IMR-90 (cell line): Measurements from ENCODE around the gene AGBL1. TPM values are rescaled to one million over a fixed set of nuclear protein-coding genes. Genes with fewer than 3 reads are reported as not detected.

Source experiments
- ATAC-seq: fragments of 200-7000 bp; cut with Tn5 transposase; 2 replicates; pipeline ENCODE4 v1.9.1; 2020; ENCODE audit warnings: low read depth, mild to moderate bottlenecking, moderate library complexity
- BruUV-seq: library from RNA; stranded (reverse); fragments of 400-500 nt; replicated peaks from 2 replicates; lab custom pipeline; 2021; lab: Mats Ljungman, UMichigan
- CTCF ChIA-PET: fragments of 300-600 bp; formaldehyde crosslinking; extraction: SDS; loops from one replicate; lab custom pipeline; 2021; ENCODE audit warnings: antibody characterized with exemption; lab: Yijun Ruan, JAX
- POLR2A ChIA-PET: fragments of 300-600 bp; sonication (Branson Sonifier 250); formaldehyde crosslinking; loops from one replicate; lab custom pipeline; 2022; ENCODE audit warnings: antibody characterized with exemption; ENCODE audit not compliant: unreplicated experiment; lab: Charles Lee
- DNase-seq: peaks from one replicate; pipeline ENCODE4 v3.0.0; 2013
- H2AFZ ChIP-seq: replicated peaks from 2 replicates; pipeline ENCODE3; 2013; ENCODE audit warnings: low read length, mild to moderate bottlenecking; ENCODE audit not compliant: poor library complexity
- H2AK5ac ChIP-seq: 2 replicates; pipeline ENCODE4 v1.6.1; 2013; ENCODE audit warnings: low read depth, low read length, inconsistent platforms
- H2AK9ac ChIP-seq: replicated peaks from 2 replicates; pipeline ENCODE3; 2013; ENCODE audit warnings: mild to moderate bottlenecking, low read depth, low read length, moderate library complexity; ENCODE audit not compliant: poor library complexity
- H2BK120ac ChIP-seq: 2 replicates; pipeline ENCODE4 v1.6.1; 2013; ENCODE audit warnings: low read depth, low read length, inconsistent platforms
- H2BK15ac ChIP-seq: 3 replicates; pipeline ENCODE4 v1.6.1; 2013; ENCODE audit warnings: low read depth, low read length, inconsistent platforms
- H2BK20ac ChIP-seq: 2 replicates; pipeline ENCODE4 v1.6.1; 2013; ENCODE audit warnings: low read depth, mild to moderate bottlenecking, inconsistent platforms, low read length, moderate library complexity
- H2BK5ac ChIP-seq: 2 replicates; pipeline ENCODE4 v1.6.1; 2013; ENCODE audit warnings: mild to moderate bottlenecking, low read depth, low read length, inconsistent platforms; ENCODE audit not compliant: poor library complexity, severe bottlenecking
- H3K14ac ChIP-seq: replicated peaks from 2 replicates; pipeline ENCODE4 v1.6.1; 2013; ENCODE audit warnings: low read depth, low read length, inconsistent platforms
- H3K18ac ChIP-seq: 2 replicates; pipeline ENCODE4 v1.6.1; 2013; ENCODE audit warnings: low read depth, low read length, control low read depth
- H3K23ac ChIP-seq: 2 replicates; pipeline ENCODE4 v1.6.1; 2013; ENCODE audit warnings: low read depth, low read length, inconsistent platforms
- H3K27ac ChIP-seq: 2 replicates; pipeline ENCODE4 v1.5.1; 2013; ENCODE audit warnings: mild to moderate bottlenecking, control low read depth, low read length; ENCODE audit not compliant: insufficient read depth
- H3K27me3 ChIP-seq: 2 replicates; pipeline ENCODE4 v1.6.1; 2013; ENCODE audit warnings: low read length; ENCODE audit not compliant: control insufficient read depth, insufficient read depth
- H3K36me3 ChIP-seq: 2 replicates; pipeline ENCODE4 v1.6.1; 2013; ENCODE audit warnings: low read length, mixed read lengths; ENCODE audit not compliant: control insufficient read depth, insufficient read depth
- H3K4ac ChIP-seq: 2 replicates; pipeline ENCODE4 v1.6.1; 2013; ENCODE audit warnings: low read depth, low read length, inconsistent platforms
- H3K4me1 ChIP-seq: 2 replicates; pipeline ENCODE4 v1.6.1; 2013; ENCODE audit warnings: low read length, mixed read lengths; ENCODE audit not compliant: control insufficient read depth, insufficient read depth
- H3K4me2 ChIP-seq: 2 replicates; pipeline ENCODE4 v1.6.1; 2013; ENCODE audit warnings: low read depth, mild to moderate bottlenecking, control low read depth, low read length, moderate library complexity
- H3K4me3 ChIP-seq: 2 replicates; pipeline ENCODE4 v1.5.1; 2013; ENCODE audit warnings: low read depth, mild to moderate bottlenecking, control low read depth, low read length, moderate library complexity; ENCODE audit not compliant: insufficient read depth
- H3K56ac ChIP-seq: 2 replicates; pipeline ENCODE4 v1.6.1; 2013; ENCODE audit warnings: low read length, inconsistent platforms; ENCODE audit not compliant: insufficient read depth; ENCODE audit errors: extremely low read depth
- H3K79me1 ChIP-seq, 2 experiments: 2 replicates each; pipeline ENCODE4 v1.6.1; 2013; ENCODE audit warnings: low read length in 2 of 2, inconsistent platforms in 1 of 2, low read depth in 1 of 2
- H3K9ac ChIP-seq: 2 replicates; pipeline ENCODE4 v1.6.1; 2013; ENCODE audit warnings: low read depth, low read length, control low read depth
- H3K9me1 ChIP-seq: 2 replicates; pipeline ENCODE4 v1.6.1; 2013; ENCODE audit warnings: low read length, inconsistent platforms; ENCODE audit not compliant: insufficient read depth
- H3K9me3 ChIP-seq: 2 replicates; pipeline ENCODE4 v1.6.1; 2013; ENCODE audit warnings: low read length; ENCODE audit not compliant: control insufficient read depth, insufficient read depth
- H4K20me1 ChIP-seq: 2 replicates; pipeline ENCODE4 v1.6.1; 2013; ENCODE audit warnings: low read length, inconsistent platforms; ENCODE audit not compliant: insufficient read depth
- H4K5ac ChIP-seq: 2 replicates; pipeline ENCODE4 v1.6.1; 2013; ENCODE audit warnings: mild to moderate bottlenecking, low read depth, low read length, control low read depth
- H4K8ac ChIP-seq, 2 experiments: 2 replicates each; pipeline ENCODE4 v1.6.1; 2013; ENCODE audit warnings: low read depth in 2 of 2, low read length in 2 of 2, control low read depth in 1 of 2, inconsistent platforms in 1 of 2
- H4K91ac ChIP-seq: 2 replicates; pipeline ENCODE4 v1.6.1; 2013; ENCODE audit warnings: low read depth, low read length, inconsistent platforms; ENCODE audit not compliant: insufficient read depth
- BHLHE40 ChIP-seq: fragments of 150-350 bp; IDR thresholded peaks from 2 replicates; pipeline ENCODE4 v1.6.1; 2016; ENCODE audit warnings: mild to moderate bottlenecking, low read depth, low read length
- CEBPB ChIP-seq: IDR thresholded peaks from 2 replicates; pipeline ENCODE4 v1.6.1; 2012; ENCODE audit warnings: low read depth, low read length, improper control_type of control experiment
- CHD1 ChIP-seq: IDR thresholded peaks from 2 replicates; pipeline ENCODE4 v1.6.1; 2012; ENCODE audit warnings: low read depth, low read length, improper control_type of control experiment
- FOS ChIP-seq: fragments of 150-350 bp; IDR thresholded peaks from 2 replicates; pipeline ENCODE4 v1.6.1; 2016; ENCODE audit warnings: low read depth, low read length
- MAFK ChIP-seq: IDR thresholded peaks from 2 replicates; pipeline ENCODE4 v1.6.1; 2012; ENCODE audit warnings: low read depth, low read length, improper control_type of control experiment
- MXI1 ChIP-seq: IDR thresholded peaks from 2 replicates; pipeline ENCODE4 v1.6.1; 2012; ENCODE audit warnings: low read depth, mild to moderate bottlenecking, low read length, moderate library complexity, borderline replicate concordance
- NFE2L2 ChIP-seq: fragments of 150-350 bp; IDR thresholded peaks from 2 replicates; pipeline ENCODE4 v1.6.1; 2016; ENCODE audit warnings: low read depth, mild to moderate bottlenecking, low read length
- POLR2A ChIP-seq: IDR thresholded peaks from 2 replicates; pipeline ENCODE4 v1.6.1; 2012; ENCODE audit warnings: mild to moderate bottlenecking, low read depth, low read length
- RAD21 ChIP-seq: IDR thresholded peaks from 2 replicates; pipeline ENCODE4 v1.6.1; 2012; ENCODE audit warnings: low read length, improper control_type of control experiment
- RCOR1 ChIP-seq: IDR thresholded peaks from 2 replicates; pipeline ENCODE4 v1.6.1; 2012; ENCODE audit warnings: mild to moderate bottlenecking, low read length, improper control_type of control experiment; ENCODE audit not compliant: insufficient replicate concordance
- RFX5 ChIP-seq: IDR thresholded peaks from 2 replicates; pipeline ENCODE4 v1.8.0; 2012; ENCODE audit warnings: low read depth, mild to moderate bottlenecking, low read length, moderate library complexity
- SMC3 ChIP-seq: fragments of 150-350 bp; IDR thresholded peaks from 2 replicates; pipeline ENCODE4 v1.6.1; 2016; ENCODE audit warnings: low read depth, mild to moderate bottlenecking, antibody characterized with exemption, low read length, moderate library complexity
- USF2 ChIP-seq: fragments of 150-350 bp; IDR thresholded peaks from 2 replicates; pipeline ENCODE4 v1.6.1; 2017; ENCODE audit warnings: mild to moderate bottlenecking, antibody characterized with exemption, low read length, low read depth
- WGBS, 2 experiments: methylation state at CpG; one replicate each; pipeline versions ENCODE4 v1.1.5 to v1.1.7; 2013; ENCODE audit warnings: missing lambda C conversion rate in 2 of 2; ENCODE audit not compliant: insufficient read length in 1 of 2; ENCODE audit errors: extremely low coverage in 2 of 2; 5-methylcytosine and 5-hydroxymethylcytosine counted together
- dilution Hi-C: fragments of 300-500 bp; cut with HindIII; formaldehyde crosslinking; loops from one replicate; pipeline ENCODE4 v1.14.3; 2018; ENCODE audit warnings: low sequenced_read_pairs; ENCODE audit not compliant: unreplicated experiment
- in situ Hi-C: fragments of 300-500 bp; cut with MboI; formaldehyde crosslinking; loops from 3 replicates; pipeline ENCODE4 v1.14.3; 2019; ENCODE audit warnings: low sequenced_read_pairs, inconsistent platforms, mixed read lengths
- intact Hi-C: fragments of 100-400 bp; cut with micrococcal nuclease; formaldehyde crosslinking; loops from 2 replicates; pipeline ENCODE4 v1.10.0; 2022
- polyA plus RNA-seq, 3 experiments: library from polyadenylated mRNA; depleted of rRNA; stranded (reverse); fragments of >200 nt; gene quantifications; 2 replicates each; pipeline ENCODE4 v1.2.3, GENCODE V29; 2012; ENCODE audit warnings: low replicate concordance in 1 of 3
- total RNA-seq: library from RNA; depleted of rRNA; stranded (reverse); fragments of >200 nt; gene quantifications from 2 replicates; pipeline ENCODE4 v1.2.3, GENCODE V29; 2012

AGBL1 gene
- total and polyA plus RNA-seq, 2 of the 4 experiments (the other 2 are of a cell fraction) = not detected

- H3K27me3 ChIP-seq = no peaks in the 10 kb centered on the region
- H2BK15ac ChIP-seq = no peak overlapping the region
- no peak overlapping the region for H3K14ac ChIP-seq
- H4K20me1 ChIP-seq = no peaks in the 10 kb centered on the region
- no TSS peak for BruUV-seq
- no peak overlapping the region for H2AK9ac ChIP-seq
- H2BK120ac ChIP-seq = no peak overlapping the region
- H3K9me1 ChIP-seq = no peaks in the 10 kb centered on the region
- in situ Hi-C loops (no loop called here), dilution Hi-C loops (no loop called here), intact Hi-C loops (no loop called here)
- TF ChIP-seq NFE2L2 (no peak), FOS (no peak), RAD21 (no peak), BHLHE40 (no peak), CHD1 (no peak), POLR2A (no peak), MXI1 (no peak), CEBPB (no peak), USF2 (no peak), SMC3 (no peak), RFX5 (no peak), RCOR1 (no peak), MAFK (no peak)
- H3K4me1 ChIP-seq = no peaks in the 10 kb centered on the region
- no peak overlapping the region for H3K27ac ChIP-seq
- H4K91ac ChIP-seq = no peak overlapping the region
- no peak overlapping the region for H2BK20ac ChIP-seq
- no peak overlapping the region for H2AK5ac ChIP-seq
- ATAC-seq = no peak
- H3K9ac ChIP-seq = no peak overlapping the region
- ChIA-PET POLR2A (no interaction called here), CTCF (no interaction called here)
- H4K5ac ChIP-seq = no peak overlapping the region
- H3K4me2 ChIP-seq = no peak overlapping the region
- no peak overlapping the region for H3K4me3 ChIP-seq
- H2BK5ac ChIP-seq = no peak overlapping the region
- H3K36me3 ChIP-seq = no peaks in the 10 kb centered on the region
- peaks cover 5% of the 10 kb centered on the region for H3K9me3 ChIP-seq
- H3K56ac ChIP-seq = no peak overlapping the region
- WGBS, 2 experiments = no CpG with 5 or more reads among the region's 2 CpGs
- H3K23ac ChIP-seq = no peak overlapping the region
- H3K4ac ChIP-seq = no peak overlapping the region
- no peak overlapping the region for H3K18ac ChIP-seq
- no peak overlapping the region for H2AFZ ChIP-seq
- H4K8ac ChIP-seq = no peak overlapping the region
- no peaks in the 10 kb centered on the region for H3K79me1 ChIP-seq
- no peak for DNase-seq
Observed at GRCh38 chr15:87021751-87022150, 942.1 kb downstream of the AGBL1 start.
